Adipocyte (in vitro differentiated cells): ENCODE results near the gene PIGB.
A peak's percentile ranks its signal among the peaks of the same experiment; 100 is the strongest.

Experiments used
- DNase-seq: peaks from one replicate; pipeline ENCODE4 v3.0.0-alpha.2; 2015; ENCODE audit warnings: low read depth
- H3K27me3 ChIP-seq: replicated peaks from 2 replicates; pipeline ENCODE4 v1.7.0; 2013; ENCODE audit warnings: mild to moderate bottlenecking, low read length, moderate library complexity; ENCODE audit not compliant: control insufficient read depth, insufficient read depth
- H3K36me3 ChIP-seq: 2 replicates; pipeline ENCODE4 v1.7.0; 2013; ENCODE audit warnings: low read length, mild to moderate bottlenecking, moderate library complexity; ENCODE audit not compliant: control insufficient read depth, insufficient read depth, severe bottlenecking
- H3K4me1 ChIP-seq: 2 replicates; pipeline ENCODE4 v1.7.0; 2013; ENCODE audit warnings: mild to moderate bottlenecking, low read length, moderate library complexity; ENCODE audit not compliant: control insufficient read depth, insufficient read depth
- H3K4me3 ChIP-seq: 2 replicates; pipeline ENCODE4 v1.7.0; 2013; ENCODE audit warnings: mild to moderate bottlenecking, low read length, moderate library complexity
- H3K9ac ChIP-seq: 2 replicates; pipeline ENCODE4 v1.7.0; 2013; ENCODE audit warnings: mild to moderate bottlenecking, low read length, moderate library complexity
- H3K9me3 ChIP-seq: 2 replicates; pipeline ENCODE4 v1.7.0; 2013; ENCODE audit warnings: mild to moderate bottlenecking, low read length, moderate library complexity; ENCODE audit not compliant: control insufficient read depth

PIGB gene

DNA sequence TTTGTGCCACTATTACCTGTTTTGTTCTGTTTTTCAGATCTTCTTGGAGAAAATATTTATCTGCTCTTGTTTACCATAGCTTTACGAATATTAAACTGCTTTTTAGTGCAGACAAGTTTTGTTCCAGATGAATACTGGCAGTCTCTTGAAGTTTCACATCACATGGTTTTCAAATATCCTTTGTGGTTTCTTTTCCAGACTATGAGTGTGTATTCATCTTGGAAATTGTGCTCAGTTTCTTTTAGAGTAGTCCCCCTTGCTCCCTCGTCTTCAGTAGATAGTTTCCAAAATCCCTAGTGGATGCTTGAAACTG lies 1.2 kb downstream of the PIGB start:
- no peaks in the 10 kb centered on the region for H3K27me3 ChIP-seq
- H3K36me3 ChIP-seq: no peaks in the 10 kb centered on the region
- H3K9ac ChIP-seq: peak overlapping the region; percentile 94
- peak overlapping the region; percentile 87 for H3K4me3 ChIP-seq
- no peaks in the 10 kb centered on the region for H3K9me3 ChIP-seq
- DNase-seq: no peak
- H3K4me1 ChIP-seq: peaks cover 26% of the 10 kb centered on the region

DNA sequence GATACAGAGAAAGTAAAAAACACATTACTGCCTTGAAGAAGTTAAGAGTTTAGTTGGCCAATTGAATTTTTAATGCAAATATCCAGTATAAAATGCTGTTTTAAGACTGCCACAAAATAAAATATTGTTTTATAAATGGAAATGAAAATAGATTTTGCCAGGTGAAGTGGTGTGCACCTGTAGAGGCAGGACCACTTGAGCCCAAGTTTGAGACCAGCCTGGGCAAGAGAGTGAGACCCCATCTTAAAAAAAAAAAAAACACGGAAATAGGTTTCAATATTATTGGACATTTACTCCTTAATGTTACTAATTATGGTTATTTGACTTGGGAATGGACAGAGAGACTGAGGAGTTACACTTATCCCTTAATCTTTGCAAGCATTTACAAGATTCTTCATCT lies 1.9 kb downstream of the PIGB start:
- Histone ChIP-seq H3K9ac (no peak overlapping the region), H3K36me3 (no peaks in the 10 kb centered on the region), H3K4me1 (peaks cover 26% of the 10 kb centered on the region), H3K4me3 (no peak overlapping the region), H3K27me3 (no peaks in the 10 kb centered on the region), H3K9me3 (no peaks in the 10 kb centered on the region)
- no peak for DNase-seq

DNA sequence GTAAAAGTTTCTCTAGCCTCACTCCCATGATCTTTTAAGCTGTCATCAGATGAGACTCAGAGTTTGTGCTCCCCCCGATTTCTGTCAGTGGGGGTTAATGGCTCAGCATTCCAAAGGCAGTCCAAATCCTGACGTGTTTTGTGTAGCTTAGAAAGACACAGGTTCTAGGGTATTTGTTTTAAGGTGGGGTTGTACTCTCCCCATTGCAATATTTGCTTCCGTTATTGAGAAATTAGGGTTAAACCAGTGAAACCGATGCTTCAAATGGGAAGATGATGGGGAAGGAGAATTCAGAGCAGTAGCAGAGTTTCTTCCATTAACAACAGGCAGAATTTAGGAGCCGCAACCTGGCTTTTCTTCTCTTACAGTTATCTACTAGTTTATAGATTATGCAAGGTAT lies 3.4 kb downstream of the PIGB start:
- DNase-seq: no peak
- H3K4me3 ChIP-seq: no peak overlapping the region
- H3K36me3 ChIP-seq: peaks cover 2% of the 10 kb centered on the region
- H3K27me3 ChIP-seq: no peaks in the 10 kb centered on the region
- peaks cover 16% of the 10 kb centered on the region for H3K4me1 ChIP-seq
- no peak overlapping the region for H3K9ac ChIP-seq
- no peaks in the 10 kb centered on the region for H3K9me3 ChIP-seq

DNA sequence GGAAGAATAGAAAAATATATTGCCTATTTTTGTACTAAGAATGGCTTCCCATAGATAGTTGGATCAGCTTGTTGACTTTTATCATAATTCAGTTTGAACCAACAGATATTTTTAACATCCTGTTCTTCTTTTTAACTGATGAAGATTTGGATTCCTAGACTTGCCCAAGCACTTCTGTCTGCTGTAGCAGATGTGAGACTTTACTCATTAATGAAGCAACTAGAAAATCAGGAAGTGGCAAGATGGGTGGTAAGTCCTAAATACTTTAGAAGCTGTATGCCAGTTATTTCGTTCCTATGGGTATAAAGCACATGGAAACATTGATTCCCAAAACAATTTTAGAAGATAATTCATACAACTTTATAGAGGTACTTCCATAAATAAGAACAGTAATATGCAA lies 8.4 kb downstream of the PIGB start:
- Histone ChIP-seq H3K4me1 (no peaks in the 10 kb centered on the region), H3K27me3 (no peaks in the 10 kb centered on the region), H3K36me3 (peaks cover 22% of the 10 kb centered on the region), H3K9ac (no peak overlapping the region), H3K9me3 (no peaks in the 10 kb centered on the region), H3K4me3 (no peak overlapping the region)
- DNase-seq: no peak

DNA sequence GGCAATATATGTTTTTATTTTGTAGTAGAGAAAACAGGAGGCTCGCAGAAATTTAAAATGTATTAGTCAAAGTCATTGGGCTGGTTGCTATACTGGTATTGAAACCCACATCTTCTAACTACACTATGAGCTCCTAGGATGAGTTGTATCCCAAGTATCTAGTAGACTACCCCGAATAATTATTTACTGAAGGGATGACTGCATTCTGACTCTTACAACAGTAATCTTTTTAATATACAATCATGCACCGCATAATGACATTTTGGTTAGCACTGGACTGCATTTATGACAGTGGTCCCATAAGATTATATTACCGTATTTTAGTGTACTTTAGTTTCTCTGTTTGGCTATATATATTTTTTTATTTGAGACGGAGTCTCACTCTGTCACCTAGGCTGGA lies 15.3 kb downstream of the PIGB start:
- no peaks in the 10 kb centered on the region for H3K4me1 ChIP-seq
- no peaks in the 10 kb centered on the region for H3K9me3 ChIP-seq
- no peak for DNase-seq
- peaks cover 50% of the 10 kb centered on the region for H3K36me3 ChIP-seq
- H3K27me3 ChIP-seq: no peaks in the 10 kb centered on the region
- H3K4me3 ChIP-seq: no peak overlapping the region
- H3K9ac ChIP-seq: no peak overlapping the region

DNA sequence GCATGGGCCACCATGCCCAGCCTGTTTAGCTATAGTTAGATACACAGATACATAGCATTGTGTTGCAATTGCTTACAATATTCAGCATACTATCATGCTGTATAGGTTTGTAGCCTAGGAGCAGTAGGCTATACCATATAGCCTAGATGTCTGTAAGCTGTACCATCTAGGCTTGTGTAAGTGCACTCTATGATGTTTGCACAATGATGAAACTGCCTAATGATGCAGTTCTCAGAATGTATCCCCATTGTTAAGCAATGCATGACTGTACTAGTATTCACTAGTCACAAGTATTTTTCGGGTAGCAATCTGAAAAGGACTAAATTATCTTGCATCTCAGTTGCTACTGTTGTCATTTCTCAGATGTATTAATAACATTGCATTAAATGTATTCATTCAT lies 16.0 kb downstream of the PIGB start:
- Histone ChIP-seq H3K4me1 (no peaks in the 10 kb centered on the region), H3K4me3 (no peak overlapping the region), H3K36me3 (peaks cover 46% of the 10 kb centered on the region), H3K9me3 (no peaks in the 10 kb centered on the region), H3K9ac (no peak overlapping the region), H3K27me3 (no peaks in the 10 kb centered on the region)
- DNase-seq: no peak

DNA sequence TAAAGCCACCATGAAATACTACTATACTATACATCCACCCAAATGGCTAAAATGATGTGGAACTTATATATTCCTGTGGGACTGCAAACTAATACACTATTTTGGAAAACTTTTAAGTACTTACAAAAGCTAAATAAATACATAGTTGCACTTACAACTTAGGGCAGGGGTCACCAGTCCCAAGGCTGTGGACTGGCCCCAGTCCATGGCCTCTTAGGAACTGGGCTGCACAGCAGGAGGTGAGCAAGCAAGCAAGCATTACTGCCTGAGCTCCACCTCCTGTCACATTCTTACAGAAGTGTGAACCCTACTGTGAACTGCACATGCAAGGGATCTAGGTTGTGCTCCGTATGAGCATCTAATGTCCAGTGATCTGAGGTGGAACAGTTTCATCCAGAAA lies 18.1 kb downstream of the PIGB start:
- DNase-seq: no peak

DNA sequence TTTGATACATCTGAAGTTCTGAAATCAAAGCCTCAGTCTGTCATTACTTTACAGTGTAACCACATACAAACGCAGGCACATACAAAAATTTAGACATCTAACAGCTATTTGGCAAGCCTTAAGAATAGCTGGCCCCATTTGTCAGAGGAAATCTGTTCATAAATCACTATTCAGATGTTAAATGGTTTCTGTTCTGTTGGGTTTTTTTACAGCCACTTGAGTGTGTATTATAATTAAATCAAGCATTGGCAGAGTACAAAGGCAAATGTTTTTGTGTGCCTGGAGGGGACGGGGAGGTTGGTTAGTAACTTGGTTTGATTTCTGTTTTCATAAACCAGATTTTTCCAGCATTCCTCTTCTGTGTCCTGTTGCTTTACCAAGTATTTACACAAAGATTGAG lies 24.1 kb downstream of the PIGB start:
- H3K4me3 ChIP-seq: no peak overlapping the region
- no peaks in the 10 kb centered on the region for H3K27me3 ChIP-seq
- H3K4me1 ChIP-seq: peaks cover 21% of the 10 kb centered on the region
- peak; percentile 48 for DNase-seq
- H3K9me3 ChIP-seq: no peaks in the 10 kb centered on the region
- peaks cover 22% of the 10 kb centered on the region for H3K36me3 ChIP-seq
- H3K9ac ChIP-seq: no peak overlapping the region

More for the DNA sequence above, 18.1 kb downstream of the PIGB start:
- Histone ChIP-seq H3K9ac (no peak overlapping the region), H3K9me3 (no peaks in the 10 kb centered on the region), H3K4me3 (no peak overlapping the region), H3K27me3 (no peaks in the 10 kb centered on the region), H3K36me3 (peaks cover 50% of the 10 kb centered on the region), H3K4me1 (no peaks in the 10 kb centered on the region)

DNA sequence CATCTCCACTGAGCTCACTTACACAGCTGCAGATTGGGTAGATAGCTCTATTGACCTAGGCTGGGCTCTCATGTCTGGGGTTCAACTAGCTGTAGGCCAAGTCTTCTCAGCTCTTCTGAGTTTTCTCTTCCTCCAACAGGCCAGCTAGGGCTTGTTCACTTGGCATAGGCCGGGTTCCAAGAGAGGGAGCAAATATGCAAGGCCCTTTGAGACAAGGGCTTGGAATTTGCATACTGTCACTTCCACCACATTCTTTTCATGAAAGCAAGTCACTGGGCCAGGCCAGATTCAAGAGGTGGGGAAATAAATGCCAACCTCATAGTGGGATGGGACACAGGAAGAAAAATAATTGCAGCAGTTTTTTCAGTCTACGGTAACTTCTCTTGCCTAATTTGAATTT lies 25.2 kb downstream of the PIGB start:
- Histone ChIP-seq H3K4me3 (no peak overlapping the region), H3K9me3 (no peaks in the 10 kb centered on the region), H3K36me3 (peaks cover 15% of the 10 kb centered on the region), H3K4me1 (peaks cover 21% of the 10 kb centered on the region), H3K27me3 (no peaks in the 10 kb centered on the region), H3K9ac (no peak overlapping the region)
- DNase-seq: peak; percentile 9

DNA sequence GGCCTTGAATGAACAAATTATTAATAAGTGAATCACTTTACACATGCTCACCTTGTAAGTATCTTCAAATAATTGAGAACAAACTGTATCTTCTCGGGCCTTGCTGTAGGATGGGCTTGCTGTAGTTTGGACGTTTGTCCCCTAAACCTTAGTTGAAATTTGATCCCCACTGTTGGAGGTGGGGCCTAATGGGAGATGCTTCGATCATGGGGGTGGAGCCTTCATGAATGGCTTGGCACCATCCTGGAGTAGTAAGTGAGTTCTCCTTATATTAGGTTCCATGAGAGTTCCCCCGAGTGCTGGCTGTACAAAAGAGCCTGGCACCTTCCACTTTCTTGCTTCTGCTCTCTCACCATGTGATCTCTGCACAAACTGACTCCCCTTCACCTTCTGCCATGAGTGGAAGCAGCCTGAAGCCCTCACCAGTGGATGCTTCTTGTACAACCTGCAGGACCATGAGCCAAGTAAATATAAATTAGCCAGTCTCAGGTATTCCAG lies 29.3 kb downstream of the PIGB start:
- DNase-seq: no peak
- H3K4me1 ChIP-seq: peaks cover 13% of the 10 kb centered on the region
- H3K4me3 ChIP-seq: no peak overlapping the region
- H3K9ac ChIP-seq: no peak overlapping the region
- H3K27me3 ChIP-seq: no peaks in the 10 kb centered on the region
- H3K9me3 ChIP-seq: no peaks in the 10 kb centered on the region
- peaks cover 25% of the 10 kb centered on the region for H3K36me3 ChIP-seq

DNA sequence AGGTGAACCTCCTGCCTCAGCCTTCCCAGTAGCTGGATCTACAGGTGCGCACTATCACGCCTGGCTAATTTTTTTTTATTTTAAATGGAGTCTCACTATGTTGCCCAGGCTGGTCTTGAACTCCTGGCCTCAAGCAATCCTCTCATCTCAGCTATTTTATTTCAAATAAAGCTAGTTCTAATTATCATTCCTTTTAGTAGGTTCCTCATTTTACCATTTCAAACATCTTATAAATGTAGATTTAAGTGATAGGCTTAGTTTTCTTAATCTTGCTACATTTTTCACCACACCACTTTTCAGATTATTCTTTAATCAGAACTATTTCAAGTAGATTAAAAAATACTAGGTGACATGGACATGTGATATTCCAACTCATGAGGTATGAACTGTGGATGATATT lies 30.3 kb downstream of the PIGB start:
- H3K4me3 ChIP-seq: no peak overlapping the region
- H3K9ac ChIP-seq: no peak overlapping the region
- no peaks in the 10 kb centered on the region for H3K9me3 ChIP-seq
- peaks cover 3% of the 10 kb centered on the region for H3K4me1 ChIP-seq
- H3K27me3 ChIP-seq: no peaks in the 10 kb centered on the region
- no peak for DNase-seq
- peaks cover 25% of the 10 kb centered on the region for H3K36me3 ChIP-seq

DNA sequence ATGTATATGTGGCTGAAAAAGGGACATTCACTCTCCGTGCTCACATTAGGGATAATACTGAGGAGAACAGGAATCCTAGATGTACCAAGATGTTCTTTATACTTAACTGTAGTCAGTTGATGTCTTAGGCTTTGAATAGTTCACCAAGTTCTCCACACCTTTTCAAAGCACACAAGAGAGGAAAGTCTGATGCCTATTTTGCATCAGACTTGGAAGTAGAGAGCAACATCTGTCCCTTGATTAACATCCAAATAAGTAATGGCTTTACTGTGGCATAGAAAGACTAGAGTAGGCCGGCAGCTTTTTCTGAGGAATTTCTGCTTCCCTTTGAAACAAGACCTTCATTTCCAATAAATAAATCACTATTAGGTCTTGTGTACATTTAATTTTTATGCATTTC lies 34.0 kb downstream of the PIGB start:
- Histone ChIP-seq H3K9me3 (no peaks in the 10 kb centered on the region), H3K9ac (no peak overlapping the region), H3K27me3 (no peaks in the 10 kb centered on the region), H3K4me1 (no peaks in the 10 kb centered on the region), H3K4me3 (no peak overlapping the region), H3K36me3 (peaks cover 39% of the 10 kb centered on the region)
- no peak for DNase-seq
